Measurements from ENCODE around the gene AP2A1. TPM values are rescaled to one million over a fixed set of nuclear protein-coding genes. Genes with fewer than 3 reads are reported as not detected.
"Not testable (repeated sequence)": the region's sequence is repeated elsewhere in the genome, so short reads cannot be mapped to it uniquely, and the experiment has no call there.

Gene AP2A1
- 72.1 and 74.0 TPM in 2 replicates for total RNA-seq

DNA sequence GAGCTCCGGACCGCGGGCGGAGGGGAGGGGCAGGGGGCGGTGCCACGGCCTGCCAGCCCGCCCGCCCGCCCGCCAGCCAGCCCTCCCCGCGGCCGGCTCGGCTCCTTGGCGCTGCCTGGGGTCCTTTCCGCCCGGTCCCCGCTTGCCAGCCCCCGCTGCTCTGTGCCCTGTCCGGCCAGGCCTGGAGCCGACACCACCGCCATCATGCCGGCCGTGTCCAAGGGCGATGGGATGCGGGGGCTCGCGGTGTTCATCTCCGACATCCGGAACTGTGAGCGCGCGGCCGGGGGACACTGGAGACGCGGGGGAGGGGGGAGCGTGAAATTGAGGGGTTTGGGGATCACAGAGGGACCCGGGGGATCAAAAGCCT lies at the start of gene AP2A1:
Gene AP2A1 (plus strand): TSS at position 72 of the 370 bp plus-strand sequence. CDS start 133 bp downstream, at position 205.
- intact Hi-C loops (cut with micrococcal nuclease): loop anchor here (1.0 to 5.0 kb wide), 19 partner anchors 41 to 775 kb away; partner anchors contain the start of genes AKT1S1, ALDH16A1, ATF5 and C19orf73

- intact Hi-C loops (cut with micrococcal nuclease): no loop called here
Observed at GRCh38 chr19:49718511-49718910, 48.3 kb upstream of the AP2A1 start.

GRCh38 chr19:49718991-49719390 lies 47.8 kb upstream of the AP2A1 start:
- intact Hi-C loops (cut with micrococcal nuclease): no loop called here

DNA sequence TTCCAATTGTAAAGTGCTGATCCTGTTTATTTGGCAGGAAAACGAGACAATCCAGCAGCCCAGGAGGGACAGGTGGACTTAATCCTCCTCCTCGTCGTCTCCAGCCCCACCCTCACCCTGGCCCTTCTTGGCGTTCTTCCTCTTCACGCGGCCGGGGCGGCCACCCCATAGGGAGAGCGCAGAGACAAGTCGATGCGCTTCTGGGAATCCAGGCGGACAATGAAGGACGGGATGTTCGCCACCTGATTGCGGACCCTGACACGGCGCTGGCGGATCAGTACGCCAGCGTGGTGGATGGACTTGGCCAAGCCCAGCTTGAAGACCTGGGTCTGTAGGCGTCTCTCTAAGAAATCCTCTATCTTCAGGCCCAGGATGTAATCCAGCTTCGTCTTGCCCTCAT lies 47.4 kb upstream of the AP2A1 start:
- intact Hi-C loops (cut with micrococcal nuclease): not testable (repeated sequence)

DNA sequence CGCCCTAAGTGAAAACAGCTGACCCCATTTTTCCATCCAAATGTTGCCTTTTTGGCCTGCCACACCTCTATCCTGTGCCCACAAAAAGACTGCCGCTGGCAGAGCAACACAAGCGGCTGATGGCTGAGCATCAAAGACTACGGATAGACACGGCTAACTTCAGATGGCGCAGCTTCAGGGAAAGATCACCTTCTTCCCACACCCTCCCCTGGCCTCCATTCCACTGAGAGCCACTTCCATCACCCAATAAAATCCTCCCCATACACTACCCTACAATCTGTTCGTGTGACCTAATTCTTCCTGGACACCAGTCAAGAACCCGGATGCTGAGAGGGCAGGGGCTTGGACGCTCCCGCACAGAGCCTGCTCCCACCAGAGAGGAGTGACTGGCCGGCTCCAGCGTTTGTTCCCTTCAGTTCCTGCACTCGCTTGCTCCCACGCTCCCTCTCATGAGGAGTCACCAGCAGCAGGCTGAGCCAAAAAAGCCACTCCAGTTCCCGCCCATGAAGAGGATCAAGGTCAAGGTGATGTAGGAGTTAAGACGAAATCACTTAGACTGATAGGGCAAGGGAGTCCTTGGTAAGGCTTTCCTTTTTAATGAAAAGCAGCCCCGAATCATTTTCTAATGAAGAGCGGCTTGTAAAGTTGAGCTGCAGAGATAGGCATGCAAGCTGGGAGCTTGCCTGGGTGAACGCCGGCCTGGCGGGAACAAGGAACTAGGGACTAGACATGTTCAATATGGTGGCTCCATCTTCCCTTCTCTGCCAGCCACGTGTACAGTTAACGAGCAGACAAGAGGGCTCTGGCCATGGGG lies 39.4 kb upstream of the AP2A1 start:
- intact Hi-C loops (cut with micrococcal nuclease): no loop called here

- intact Hi-C loops (cut with micrococcal nuclease): no loop called here
Observed at GRCh38 chr19:49730166-49730565, 36.6 kb upstream of the AP2A1 start.

- intact Hi-C loops (cut with micrococcal nuclease): no loop called here
Observed at GRCh38 chr19:49738268-49738667, 28.5 kb upstream of the AP2A1 start.

DNA sequence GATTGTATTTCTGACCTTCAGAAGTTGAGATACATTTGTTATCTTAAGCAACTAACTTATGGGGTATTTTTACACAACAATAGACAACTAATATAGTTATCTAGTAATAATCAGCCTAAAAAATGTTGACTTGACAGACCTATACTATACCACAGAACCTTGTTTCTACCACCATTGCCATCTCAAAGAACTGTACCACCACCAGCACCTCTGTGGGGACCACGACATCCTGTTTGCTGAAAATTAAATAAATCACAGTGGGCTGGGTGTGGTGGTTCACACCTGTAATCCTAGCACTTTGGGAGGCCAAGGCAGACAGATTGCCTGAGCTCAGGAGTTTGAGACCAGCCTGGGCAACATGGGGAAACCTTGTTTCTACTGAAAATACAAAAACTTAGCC lies 27.7 kb upstream of the AP2A1 start:
- intact Hi-C loops (cut with micrococcal nuclease): no loop called here

DNA sequence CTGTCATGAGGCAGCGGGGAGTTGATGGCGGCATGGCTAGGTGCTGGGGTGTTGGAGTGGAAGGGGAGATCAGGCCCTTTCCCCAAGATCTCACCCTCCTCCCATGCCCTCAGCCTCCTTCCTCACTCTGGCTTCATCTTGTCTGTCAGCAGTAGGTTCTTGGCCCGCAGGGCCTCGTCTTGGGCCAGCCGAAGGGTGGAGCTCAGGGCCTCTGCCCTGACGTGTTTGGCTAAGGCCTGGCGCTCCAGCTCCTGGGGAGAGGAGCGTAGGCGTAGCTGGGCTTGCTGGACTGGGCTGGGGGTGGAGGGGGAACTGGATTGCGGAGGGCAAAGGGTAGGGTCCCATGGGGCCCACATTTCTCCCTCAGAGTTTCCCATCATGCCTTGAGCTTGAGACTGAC lies 26.9 kb upstream of the AP2A1 start:
- intact Hi-C loops (cut with micrococcal nuclease): no loop called here

GRCh38 chr19:49741210-49741844 lies 25.5 kb upstream of the AP2A1 start:
- intact Hi-C loops (cut with micrococcal nuclease): no loop called here

DNA sequence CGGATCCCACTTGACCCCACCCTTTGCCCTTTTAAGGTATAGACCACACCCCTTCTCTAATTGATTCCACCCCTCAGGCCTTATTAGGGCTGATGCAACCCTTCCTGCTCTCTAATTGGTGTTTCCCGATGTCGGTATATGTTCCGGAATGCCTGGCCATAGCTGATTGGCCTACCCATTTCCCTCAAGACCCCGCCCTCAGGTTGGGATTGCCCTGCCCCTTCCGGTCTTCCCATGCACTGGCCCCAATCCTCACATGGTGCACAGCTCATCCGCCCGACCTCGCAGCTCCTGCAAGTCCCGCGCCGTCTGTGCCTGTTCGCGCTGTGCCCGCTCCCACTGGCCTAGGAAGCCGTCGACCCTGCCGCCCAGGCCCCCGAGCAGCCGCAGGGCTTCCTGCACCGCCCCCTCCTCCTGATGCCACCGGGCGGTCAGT lies 21.8 kb upstream of the AP2A1 start:
- intact Hi-C loops (cut with micrococcal nuclease): no loop called here

DNA sequence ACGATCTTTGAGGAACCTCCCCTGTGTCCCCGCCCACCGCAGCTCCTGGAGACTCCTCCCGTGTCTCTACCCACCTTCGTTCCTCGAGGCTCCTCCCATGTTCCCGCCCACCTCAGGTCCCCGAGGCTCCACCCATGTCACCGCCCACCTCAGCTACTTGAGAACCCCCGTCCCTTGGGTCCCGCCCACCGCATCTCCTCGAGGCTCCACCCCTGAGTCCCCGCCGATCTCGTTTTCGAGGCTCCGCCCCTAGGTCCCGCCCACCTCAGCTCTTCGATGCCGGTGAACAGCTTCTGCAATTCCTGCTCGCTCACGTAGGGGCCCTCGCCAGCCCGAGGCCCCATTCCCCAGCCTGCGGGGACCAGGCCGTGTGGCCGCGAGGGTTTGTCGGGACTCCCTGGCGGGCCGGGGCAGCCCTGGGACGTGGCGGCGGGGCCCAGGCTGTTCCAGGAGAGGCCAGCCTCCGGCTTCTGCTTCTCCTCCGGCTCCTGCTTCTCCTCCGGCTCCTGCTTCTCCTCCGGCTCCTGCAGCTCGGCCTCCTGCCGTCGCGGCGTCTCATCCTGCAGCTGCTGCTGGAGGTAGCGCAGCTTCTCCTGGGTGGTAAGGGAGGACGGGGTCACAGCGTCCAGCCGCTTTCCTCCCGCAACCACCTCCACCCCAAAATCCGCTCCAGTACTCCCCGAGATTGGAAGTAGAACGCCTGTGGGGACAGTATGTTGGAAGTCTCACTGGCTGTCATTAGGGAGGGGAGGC lies 20.4 kb upstream of the AP2A1 start:
- intact Hi-C loops (cut with micrococcal nuclease): no loop called here

- intact Hi-C loops (cut with micrococcal nuclease): no loop called here
Observed at GRCh38 chr19:49749055-49749716, 17.6 kb upstream of the AP2A1 start.

DNA sequence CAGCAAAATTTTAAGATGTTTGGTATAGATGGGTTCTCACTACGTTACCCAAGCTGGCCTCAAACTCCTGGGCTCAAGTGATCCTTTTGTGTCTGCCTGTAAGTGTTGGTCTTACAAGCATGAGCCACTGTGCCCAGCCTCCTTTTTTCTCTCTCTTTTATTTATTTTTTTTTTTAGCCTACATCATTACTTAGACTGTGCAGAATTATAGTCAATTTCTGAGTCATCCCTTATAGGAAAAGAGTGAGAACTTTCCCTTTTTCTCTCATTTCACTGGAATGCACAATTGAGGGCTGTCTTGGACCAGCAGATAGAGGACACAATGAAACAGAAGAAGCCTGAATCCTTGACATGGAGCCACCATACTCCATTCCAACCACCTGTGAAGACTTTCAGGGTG lies 17.0 kb upstream of the AP2A1 start:
- intact Hi-C loops (cut with micrococcal nuclease): no loop called here

GRCh38 chr19:49752701-49753100 lies 14.1 kb upstream of the AP2A1 start:
- intact Hi-C loops (cut with micrococcal nuclease): no loop called here

- intact Hi-C loops (cut with micrococcal nuclease): no loop called here
Observed at GRCh38 chr19:49755956-49756355, 10.8 kb upstream of the AP2A1 start.

DNA sequence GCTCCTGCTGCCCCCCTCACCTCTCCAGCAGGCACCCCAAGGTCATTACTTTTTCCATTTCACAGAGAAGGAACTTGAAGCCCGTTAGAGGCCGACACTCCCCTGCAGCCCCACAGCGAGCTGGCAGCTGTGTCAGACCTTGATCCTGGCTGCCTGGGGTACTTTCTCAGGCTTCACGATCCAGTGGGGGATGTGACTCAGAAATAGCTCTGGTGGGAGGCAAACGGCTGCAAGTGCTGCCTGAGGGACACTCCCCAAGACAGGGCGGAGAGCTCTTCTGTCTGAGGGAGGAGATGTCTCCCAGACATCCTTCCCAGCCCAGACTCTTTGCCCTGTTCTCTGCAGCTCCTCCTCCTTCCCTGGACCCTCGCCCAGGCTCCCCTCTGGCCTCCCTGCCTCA lies 8.5 kb upstream of the AP2A1 start:
- intact Hi-C loops (cut with micrococcal nuclease): no loop called here

DNA sequence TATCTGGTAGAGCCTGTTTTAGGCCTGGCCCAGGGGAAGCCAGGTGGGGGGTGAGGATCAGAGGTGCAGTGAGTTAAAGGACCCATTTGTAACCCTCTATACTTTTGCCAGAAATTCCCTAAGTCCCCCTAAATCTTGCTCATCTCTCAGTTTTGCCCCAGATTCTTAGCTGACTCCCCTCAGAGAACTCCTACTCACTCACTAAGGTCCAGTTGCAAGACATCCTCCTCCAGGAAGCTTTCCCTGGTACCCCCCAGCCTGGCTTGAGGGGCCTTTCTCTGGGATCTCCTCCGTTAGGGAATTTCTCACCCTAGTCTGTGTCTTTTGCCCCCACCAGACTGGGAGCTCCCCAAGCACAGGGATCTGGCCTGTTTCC lies 5.6 kb upstream of the AP2A1 start:
- intact Hi-C loops (cut with micrococcal nuclease): no loop called here

GRCh38 chr19:49761625-49762311 lies 5.0 kb upstream of the AP2A1 start:
- intact Hi-C loops (cut with micrococcal nuclease): no loop called here

DNA sequence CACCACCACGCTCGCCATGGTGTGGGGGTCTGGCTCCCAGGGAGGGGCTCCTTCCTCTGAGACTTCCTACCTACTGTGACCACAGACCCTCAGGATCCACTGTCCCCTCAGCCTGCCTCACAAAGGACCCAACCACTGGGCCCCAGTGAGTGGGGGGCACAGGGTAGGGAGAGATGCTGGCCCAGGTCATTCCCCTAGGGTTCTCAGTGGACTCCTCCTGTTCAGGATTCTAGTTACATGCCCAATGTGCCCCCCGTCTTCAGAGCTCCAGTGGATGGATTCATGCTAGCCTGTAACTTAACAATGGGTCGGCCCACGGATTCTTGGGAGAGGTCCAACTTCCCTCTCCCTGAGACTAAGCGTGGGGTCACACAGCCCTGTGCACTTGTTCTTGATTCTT lies 3.6 kb upstream of the AP2A1 start, which contains the start of gene TSKS:
Gene TSKS (minus strand): TSS at position 77 of the 400 bp plus-strand sequence. CDS start 59 bp downstream, at position 18.
- intact Hi-C loops (cut with micrococcal nuclease): no loop called here

DNA sequence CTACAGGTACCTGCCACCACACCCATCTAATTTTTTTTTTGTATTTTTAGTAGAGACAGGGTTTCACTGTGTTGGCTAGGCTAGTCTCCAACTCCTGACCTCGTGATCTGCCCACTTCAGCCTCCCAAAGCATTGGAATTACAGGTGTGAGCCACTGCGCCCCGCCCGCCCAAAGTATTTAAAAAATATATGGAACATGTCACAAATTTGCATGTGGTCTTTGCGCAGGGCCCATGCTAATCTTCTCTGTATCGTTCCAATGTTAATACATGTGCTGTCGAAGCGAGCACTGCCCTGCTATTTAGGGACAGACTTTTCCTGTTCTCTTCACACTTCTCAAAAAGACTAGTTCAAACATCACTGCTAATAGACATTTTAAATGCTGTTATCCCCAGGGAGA lies 2.5 kb upstream of the AP2A1 start:
- intact Hi-C loops (cut with micrococcal nuclease): no loop called here

All from T-helper 1 cell treated with Interleukin-12 subunit alpha and Interleukin-12 subunit beta and Interleukin-4 antibody, amounts not matched to agents 30 ng/mL and 1 ng/mL, for 36 hours (primary cell).